ENCODE results near the gene RPL10.

Gene RPL10

DNA sequence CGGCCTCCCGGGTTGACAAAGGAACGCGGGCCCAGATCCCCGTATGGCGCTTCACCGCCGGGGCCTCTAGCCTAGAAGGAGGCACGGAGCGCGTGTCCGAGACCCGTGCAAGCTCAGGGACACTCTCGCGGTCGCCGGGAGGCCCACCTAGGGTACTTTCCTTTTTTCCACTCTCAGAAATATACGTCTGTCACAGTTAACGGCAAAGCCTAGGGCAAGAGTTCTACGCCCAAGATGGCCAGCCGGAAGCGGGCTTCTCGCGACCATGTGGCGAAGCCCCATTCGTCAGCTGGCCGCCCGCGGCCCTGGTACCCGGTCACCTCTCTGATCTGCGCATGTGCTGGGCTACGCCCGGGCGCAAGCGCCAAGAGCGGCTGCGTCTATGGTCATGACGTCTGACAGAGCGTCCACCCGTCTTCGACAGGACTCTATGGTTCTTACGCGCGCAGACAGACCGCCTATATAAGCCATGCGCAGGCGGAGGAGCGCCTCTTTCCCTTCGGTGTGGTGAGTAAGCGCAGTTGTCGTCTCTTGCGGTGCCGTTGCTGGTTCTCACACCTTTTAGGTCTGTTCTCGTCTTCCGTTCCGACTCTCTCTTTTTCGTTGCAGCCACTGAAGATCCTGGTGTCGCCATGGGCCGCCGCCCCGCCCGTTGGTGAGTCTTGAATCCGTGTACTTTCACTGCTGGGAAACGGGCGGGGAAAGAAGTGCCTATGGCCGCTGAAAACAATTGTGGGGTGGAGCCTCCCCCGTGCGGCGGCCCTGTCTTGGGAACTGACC is at the start of gene RPL10:
TSS of gene RPL10 (plus strand) at position 490 of the 780 bp plus-strand sequence. CDS start at position 633, 143 bp downstream.
- peak; percentile 91 for DNase-seq

DNA sequence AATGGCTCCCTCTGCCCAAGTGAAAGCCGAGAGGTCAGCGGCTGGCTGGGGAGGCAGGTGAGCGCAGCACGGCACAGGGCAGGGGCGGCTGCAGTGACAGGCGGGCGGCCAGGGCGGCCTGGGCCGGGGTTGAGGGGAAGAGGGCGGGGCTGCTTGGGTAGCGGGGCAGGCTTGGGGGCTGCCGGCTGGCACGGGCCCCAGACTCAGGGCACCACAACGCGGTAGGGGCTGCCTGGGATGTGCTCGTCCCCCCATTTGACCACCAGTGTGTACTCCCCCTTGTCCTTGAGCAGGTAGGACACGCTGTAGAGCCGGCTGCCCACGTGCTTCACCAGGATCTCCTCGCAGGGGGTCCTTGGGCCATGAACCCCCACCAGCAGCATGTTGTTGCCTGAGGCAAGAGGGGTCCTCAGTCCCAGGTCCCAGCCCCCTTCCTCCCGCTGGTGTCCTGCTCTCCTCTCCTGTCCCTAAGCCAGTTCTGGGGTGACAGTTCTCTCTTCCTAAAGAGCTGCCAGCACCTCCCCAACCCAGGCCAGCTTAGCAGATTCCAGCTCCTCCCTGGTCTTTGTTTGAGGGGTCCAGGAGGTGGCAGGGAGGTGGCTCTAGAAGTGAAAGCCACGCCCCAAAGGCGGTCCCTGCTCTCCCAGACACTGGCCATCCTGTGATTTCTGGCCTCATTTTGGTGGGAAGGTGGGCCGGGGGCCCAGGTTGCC is 49.4 kb upstream of the RPL10 start:
- DNase-seq: no peak

DNA sequence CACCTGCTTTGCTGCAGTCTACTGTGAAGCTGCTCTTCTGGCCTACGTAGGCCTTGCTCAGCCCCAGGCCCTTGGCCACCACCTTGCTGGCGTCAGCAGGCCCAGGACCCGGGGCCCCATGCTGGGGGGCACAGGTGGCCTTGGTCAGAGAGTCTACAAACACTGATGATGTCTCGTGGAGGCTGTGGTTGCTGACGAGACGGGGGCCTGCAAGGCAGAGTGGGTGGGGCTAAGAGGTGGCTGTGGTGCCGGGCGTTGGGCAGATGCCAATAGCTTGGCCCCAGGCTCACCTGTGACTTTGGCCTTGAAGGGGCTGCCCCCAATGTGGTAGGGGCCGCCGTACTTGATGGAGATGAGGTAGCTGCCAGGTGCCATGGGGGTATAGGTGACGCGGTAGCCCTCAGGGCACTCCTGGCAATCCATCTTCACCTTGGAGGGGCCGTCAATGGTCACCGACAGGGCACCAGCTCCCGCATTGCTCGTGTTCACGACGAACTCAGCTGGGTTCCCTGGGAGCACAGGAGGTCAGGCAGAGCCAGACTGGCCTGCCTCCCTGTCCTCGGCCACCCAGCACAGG is 48.7 kb upstream of the RPL10 start:
- DNase-seq: no peak

DNA sequence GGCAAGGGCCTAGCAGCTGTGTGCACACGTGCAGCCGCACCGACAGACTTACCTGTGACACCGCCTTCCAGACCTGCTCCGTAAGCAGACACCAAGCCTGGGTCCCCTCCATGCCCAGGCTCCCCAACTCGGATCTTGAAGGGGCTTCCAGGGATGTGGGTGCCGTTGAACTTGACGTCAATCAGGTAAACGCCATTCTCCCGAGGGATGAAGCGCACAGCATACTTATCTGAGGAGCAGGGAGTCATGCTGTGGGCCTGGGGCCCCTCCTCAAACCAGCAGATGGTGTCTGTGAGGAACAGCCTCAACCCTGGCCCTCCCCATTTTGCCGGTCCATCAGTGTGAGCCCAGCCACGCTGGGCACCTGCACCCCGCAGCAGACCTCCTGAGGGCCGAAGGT is 48.2 kb upstream of the RPL10 start:
- DNase-seq: no peak

DNA sequence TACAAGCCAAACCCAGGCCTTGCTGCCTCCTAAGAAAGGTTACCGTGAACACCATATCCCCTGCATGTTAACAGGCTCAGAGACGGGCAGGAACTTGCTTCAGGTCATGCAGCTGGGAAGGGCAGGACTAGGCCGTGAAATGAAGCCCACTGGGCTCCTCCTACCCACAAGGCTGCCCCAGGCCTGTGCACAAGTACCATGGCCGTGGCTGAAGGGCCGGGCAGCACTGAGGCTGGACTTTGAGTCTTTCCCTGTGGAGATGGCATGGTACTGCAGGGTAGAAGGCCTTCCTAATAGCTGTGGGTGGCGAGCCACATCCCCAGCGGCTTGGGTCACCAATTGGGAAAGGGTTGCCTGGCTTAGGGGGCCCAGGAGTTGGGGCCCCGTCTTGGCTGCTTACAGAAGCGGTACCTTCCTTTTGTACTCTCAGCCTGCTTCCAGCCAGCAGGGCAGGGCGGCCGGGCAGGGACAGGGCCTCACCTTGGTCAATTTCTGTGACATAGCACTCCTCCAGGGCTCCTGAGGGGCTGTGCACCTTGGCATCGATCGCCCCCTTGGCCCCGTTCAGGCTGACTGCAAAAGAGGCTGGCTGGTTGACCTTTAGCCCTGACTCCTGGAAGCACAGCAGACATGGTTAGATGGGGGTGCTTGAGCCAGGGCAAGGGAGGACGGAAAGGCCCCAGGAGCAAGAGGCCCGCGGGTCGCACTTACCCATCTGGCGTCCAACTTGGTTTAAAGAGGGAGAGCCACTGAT is 47.6 kb upstream of the RPL10 start:
- no peak for DNase-seq

DNA sequence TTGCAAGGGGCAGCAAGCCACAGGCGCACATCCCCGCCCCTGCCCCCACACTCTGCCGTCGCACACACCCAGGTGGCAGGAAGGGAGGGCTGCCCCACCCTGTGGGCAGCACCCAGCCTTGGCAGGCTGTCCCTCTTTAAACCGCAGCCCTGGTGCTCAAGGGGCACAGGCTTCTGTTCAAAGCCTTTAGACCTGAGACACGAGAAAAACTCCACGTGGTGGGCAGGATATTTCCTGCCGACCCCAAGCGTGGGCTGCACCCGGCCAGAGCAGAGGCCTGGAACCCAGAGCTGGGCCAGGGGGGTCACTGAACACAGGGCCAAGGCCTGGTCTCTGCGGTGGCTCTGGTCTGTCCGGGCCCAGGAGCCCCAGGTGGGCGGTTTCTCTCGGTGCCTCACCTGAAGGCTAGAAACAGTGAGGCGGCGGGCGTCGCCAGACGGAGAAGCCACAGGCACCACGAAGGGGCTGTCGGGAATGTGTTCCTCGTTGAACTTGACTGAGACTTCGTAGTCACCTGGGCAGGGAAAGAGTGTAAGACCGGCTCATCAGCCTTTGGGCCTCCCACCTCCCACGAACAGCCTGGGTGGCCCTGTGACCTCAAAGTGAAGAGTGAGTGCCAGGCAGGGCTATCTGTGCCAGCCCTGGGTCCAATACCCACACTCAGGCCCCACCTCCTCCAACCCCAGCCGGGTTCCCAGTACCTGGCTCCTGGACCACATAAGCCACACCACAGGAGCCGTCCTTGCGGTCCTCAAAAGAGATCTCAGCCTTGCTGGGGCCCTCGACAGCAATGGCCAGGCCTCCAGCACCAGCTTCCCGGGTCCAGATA is 46.8 kb upstream of the RPL10 start:
- DNase-seq: no peak

DNA sequence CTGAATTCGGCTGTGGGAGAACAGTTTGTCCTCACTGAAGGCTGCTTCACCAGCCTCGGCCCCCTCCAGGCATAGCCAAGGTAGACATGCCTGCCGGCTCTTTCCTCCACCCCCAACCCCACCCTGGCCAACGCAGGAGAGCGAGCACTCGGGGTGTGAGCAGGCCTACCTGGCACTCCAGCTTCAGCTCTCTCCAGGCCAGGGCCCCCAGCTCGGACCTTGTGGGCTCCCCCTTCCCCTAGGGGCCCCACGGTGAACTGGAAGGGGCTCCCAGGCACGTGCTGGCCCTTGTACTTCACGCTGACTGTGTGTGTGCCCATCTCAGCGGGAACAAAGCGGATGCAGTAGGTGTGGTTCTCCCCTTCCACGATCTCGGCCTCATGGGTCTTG is 46.2 kb upstream of the RPL10 start:
- no peak for DNase-seq

DNA sequence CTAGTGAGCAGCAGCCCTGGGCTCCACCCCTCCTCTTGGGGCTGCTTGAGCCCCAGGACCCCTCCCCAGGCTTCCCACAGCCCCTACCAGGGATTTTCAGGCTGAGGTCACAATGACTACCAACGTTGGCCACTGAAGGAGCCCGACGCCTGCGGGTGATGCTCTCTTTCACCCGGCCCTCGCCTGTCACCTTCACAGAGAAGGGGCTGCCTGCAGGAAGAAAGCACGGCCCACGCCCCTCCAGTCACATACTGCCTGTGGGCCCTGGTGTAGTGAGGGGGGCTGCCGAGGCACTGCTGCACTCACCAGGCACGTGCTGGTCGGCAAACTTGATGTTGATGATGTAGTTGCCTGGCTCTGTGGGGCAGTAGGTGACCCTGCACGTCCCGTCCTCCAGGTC is 45.7 kb upstream of the RPL10 start:
- DNase-seq: no peak

DNA sequence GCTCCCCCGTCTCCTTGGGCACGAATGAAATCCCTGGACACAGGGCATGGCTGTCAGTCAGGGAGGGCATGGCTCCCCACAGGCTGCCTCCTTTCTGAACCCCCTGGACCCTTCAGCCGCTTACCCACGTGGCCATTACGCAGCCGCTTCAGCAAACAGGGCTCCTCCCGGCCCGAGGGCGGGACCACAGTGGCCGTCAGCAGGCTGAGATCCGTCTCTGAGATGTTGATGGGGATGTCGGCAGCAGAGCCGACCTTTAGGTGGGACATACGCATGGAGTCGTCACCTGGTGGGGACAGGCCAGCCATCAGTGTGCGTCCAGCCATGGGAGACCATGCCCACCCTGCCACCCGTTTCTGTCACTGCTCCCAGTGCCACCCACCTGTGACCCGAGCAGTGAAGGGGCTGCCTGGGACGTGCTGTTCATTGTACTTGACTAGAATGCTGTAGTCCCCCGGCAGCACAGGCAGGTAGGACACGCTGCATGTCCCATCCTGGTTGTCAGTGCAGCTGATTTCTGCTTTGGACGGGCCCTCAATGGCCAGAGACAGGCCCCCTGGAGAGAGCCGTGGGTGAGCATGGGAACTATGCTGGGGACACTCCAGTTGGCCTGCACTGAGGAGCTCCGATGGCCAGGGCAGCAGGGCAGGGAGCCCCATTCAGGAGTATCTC is 44.9 kb upstream of the RPL10 start:
- no peak for DNase-seq

DNA sequence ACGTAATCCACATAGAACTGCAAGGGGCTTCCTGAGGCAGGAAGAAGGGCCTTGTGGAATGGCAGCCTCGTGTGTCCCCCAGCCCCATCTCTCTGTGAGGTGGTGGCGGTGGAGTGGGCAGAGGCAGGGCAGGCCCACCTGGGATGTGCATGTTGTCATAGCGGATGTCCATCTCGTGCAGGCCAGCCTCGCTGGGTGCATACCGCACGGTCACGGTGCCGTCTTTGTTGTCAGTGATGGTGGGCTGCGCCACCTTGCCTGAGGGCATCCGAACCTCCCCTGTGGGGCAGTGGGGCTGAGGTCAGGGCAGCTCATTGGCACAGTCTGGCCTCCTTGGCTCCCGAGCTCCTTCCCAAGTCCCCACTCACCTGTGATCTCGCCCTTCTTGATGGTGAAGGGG is 44.2 kb upstream of the RPL10 start:
- DNase-seq: no peak

DNA sequence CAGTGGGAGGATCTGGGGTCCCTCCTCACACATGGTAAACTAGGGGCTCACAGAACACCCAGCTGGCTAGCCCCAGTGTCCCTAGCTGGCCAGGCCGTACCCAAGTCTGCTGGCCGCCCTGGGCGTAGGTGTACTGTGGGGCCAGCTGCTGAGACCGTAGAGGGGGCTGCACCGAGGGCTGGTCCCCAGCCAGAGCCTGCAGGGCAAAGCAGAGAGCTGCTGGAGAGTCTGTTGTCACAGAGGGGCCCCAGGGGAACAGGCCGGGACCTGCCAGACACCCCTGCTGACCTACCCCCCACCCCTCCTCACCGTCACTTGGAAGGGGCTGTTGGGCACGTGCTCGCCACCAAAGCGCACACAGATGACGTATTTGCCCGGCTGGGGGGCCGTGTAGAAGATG is 43.7 kb upstream of the RPL10 start:
- no peak for DNase-seq

DNA sequence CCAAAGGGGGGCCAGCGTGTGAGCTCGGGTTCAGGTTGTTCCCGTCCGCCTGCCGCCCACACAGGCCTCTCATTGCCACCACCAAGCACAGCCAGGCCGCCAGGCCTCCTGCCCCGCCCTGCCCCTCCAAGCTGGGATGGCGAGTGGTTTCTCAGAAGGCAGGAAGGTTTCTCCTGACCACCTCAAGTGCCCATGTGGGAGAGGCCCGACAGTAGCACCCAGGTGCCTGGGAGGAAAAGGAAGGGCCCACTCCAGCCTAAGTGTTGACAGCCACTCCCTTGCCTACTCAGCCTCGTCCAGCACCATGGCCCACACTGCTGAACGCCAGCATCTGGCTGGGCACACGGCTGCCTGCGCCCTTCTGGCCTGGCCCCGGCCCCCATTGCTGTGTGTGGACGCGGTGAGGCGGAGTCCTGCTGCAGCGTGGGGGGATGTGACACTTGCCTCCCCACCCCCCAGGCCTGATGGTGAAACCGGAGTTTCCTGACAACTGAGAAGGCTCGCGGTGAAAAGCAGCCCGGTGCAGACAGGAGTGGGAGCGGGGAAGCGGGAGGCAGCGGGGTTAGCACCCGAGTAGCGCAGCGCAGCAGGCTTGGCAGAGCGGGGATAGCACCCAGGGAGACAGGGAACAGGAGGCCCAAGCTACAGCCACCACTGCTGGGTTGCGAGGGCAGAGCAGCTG is 42.9 kb upstream of the RPL10 start:
- DNase-seq: no peak

DNA sequence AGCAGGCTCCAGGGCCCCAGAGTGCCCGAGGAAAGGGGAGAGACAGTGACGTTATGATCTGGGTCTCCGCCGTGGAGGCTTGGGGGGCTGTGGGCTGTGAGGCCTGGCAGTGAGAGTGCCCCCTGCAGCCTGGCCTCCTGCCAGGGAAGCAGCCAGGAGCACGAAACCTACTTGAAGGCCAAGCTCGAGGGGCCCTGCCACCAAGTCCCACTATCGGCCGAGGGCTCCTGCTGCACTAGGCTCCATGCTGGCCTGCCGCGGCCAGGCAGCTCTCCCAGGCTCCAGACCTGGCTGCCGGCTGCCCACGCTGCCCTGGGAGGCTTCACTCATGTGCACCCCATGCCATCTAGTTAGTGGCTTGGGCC is 42.4 kb upstream of the RPL10 start:
- no peak for DNase-seq

DNA sequence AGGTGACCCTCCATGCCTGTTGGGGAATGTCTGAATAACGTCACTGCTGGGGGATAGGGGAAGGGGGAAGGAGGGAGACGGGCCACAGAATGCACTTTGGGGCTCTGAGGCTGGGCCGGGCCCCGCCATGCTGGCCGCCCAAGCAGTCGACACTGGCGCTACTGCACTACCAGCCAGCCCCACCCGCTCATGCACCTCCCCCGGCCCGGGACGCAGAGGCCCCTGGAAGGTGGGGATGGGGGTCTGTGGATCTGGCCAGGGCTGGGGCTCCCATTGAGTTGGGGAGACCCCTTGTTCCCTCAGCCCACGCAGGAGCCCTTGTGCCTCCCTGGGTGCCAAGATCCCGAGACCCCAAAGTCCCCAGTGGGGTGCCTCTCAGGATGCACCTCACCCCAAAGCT is 41.6 kb upstream of the RPL10 start:
- DNase-seq: no peak

DNA sequence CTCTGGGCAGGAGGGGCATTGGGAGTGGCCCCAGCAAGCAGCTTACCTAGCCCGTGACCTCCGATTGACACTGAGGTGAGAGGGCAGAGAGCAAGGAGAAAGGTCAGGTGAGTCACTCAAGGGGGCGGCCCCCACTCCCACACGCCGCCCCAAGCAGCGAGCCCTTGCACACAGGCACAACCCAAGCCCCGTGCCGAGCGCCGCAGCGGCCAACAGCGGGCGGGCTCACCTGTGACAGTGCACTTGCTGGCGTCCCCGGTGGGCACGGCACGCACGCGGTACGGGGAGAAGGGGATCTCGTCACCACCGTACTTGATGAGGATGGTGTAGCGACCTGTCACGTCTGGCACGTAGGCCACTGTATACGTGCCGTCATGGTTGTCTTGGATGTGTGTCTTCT is 41.0 kb upstream of the RPL10 start:
- no peak for DNase-seq

DNA sequence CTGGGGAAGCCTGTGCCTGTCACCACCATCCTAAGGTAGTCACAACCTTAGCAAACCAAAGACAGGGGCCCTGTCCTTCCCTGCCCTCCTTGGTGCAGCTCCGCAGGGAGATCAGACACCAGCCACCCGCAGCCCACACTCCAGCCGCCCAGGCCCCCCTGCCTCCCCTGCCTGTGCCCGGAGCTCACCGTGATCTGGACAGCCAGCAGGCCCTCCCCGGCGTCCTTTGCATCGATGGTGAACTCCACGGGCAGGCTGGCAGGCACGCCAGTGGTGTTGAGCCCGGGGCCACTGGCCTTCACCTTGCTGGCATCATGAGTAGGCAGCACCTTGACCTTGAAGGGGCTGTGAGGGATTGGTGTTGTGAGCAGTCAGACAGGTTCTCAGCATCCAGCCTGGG is 40.2 kb upstream of the RPL10 start:
- DNase-seq: no peak

DNA sequence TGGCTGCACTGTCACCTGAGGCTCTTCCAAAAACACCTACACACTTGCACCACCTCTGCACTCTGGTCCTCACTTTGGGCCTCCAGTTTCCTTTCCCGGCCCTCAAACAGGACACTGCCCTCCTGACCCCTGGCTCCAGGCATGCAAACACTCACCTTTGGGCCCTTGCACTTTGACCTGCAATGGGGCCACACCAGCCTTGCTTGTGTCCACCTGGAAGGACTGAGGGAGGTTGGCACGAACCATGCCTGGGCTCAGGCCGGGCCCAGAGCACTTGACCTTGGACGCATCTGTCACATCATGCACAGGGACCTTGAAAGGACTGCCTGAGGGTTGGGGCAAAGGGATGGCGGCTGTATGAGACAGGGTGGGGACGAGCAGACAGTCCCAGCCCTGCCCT is 39.3 kb upstream of the RPL10 start:
- DNase-seq: no peak

DNA sequence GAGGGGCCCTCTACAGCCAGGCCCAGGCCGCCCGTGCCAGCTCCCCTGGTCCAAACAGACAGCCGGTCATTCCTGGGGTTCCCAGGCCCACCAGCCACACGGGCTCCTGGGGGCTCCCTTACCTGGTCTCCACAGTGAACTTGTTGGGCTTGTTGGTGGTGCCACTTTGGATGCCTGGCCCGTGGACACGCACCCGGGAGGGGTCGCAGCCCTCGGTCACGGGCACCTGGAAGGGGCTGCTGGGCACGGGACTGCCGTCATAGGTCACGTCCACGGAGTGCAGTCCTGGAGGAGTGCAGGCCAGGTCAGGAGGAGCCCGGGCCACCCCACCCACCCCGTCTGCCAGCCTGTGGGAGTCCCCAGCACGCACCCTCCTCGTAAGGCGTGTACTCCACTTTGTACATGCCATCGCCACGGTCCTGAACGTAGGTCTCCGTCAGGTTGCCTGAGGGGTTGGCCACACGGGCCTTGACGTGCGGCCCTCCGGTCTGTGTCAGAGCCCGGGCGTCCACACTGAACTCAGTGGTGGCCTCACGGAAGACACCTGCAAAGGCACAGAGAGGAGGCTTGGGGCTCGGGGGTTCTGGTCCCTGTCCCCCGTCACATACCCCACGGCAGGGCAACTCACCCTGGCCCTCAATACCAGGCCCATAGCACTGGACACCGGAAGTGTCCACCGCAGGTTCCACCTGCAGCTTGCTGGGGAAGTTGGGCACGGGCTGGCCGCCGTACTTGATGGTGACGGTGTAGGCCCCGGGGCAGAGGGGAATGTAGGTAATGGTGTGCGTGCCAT is 38.6 kb upstream of the RPL10 start:
- DNase-seq: no peak

DNA sequence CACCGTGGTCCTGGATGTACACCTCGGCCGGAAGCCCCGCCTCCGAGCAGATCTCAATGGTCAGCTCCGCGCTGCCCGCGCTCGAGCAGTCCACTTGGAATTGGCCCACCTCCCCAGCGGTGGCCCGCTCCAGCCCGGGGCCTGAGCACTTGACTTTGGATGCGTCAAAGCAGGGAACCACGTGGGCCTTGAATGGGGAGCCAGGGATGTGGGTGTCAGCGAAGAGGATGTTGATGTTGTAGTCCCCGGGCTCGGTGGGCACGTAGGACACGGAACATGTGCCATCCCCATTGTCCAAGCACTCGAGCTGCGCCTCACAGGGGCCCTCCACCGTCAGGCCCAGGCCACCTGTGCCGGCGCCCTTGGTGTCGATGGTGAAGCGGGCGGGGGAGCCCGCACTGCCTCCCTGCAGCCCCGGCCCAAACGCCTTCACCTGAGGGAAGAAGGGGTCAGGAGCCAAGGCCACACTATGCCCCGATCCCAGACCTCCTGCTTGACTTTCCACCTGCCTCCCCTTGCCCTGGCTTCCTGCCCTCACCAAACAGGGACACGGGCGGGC is 37.9 kb upstream of the RPL10 start:
- no peak for DNase-seq

DNA sequence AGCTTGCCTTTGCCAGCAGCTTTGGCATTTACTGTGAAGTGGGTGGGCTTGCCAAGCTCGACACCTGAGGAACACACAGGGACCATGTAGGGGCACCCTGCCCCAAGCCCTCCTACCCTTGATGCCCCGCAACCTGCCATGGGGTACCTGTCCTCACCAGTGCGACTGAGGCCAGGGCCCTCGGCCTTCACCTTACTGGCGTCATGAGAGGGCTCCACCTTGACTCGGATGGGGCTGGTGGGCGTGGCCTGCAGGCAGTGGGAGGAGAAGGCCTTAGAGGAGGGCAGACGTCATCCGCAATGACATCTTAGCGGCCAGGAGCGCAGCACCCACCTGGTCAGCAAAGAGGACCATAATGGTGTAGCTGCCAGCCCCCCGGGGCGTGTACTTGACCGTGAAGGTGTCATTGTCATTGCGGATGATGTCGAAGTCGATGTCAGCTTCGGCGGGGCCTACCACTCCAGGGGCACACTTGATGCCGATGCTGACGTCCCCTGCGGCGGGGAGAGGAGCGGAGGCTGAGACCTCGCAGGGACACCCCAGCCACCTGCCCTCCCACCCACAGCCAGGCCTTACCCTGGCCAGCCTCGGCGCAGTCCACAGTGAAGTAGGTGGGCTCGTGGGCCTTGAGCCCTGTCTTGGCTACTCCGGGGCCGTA is 36.0 kb upstream of the RPL10 start:
- no peak for DNase-seq

Data from NCI-H748 treated with DMSO at 0.1 percent for 48 hours (cell line).